ENCODE data around the gene GPC6.
"Not testable (repeated sequence)": the region's sequence is repeated elsewhere in the genome, so short reads cannot be mapped to it uniquely, and the experiment has no call there.

Gene GPC6

DNA sequence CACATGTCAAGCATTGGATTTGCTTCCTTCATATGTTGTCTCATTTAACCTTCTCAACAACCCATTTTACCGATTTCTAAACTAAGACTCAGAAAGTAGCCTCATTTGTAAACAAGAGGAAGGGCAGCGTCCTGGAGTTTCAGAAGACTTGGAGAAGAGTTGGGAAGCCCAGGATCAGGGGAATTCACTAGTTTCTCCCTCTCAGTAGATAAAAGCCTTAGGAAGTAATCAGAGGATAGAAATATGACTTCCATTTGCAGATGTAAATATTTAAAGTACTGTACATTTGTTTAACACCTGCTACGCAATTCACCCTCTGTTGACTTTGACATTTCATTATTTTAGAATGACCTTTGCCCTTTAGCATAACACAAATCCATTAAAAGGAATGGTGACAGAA, 1036.4 kb downstream of the GPC6 start:
- no peak overlapping the region for H3K4me3 Mint-ChIP-seq
- no peaks in the 10 kb centered on the region for H3K4me1 Mint-ChIP-seq
- no peaks in the 10 kb centered on the region for H3K9me3 Mint-ChIP-seq
- ATAC-seq, result no peak
- DNase-seq (ENCODE audit: low spot score in 2 of 2), result no peak
- H3K36me3 Mint-ChIP-seq, result no peaks in the 10 kb centered on the region
- no peak overlapping the region for H3K27ac Mint-ChIP-seq

- H3K4me1 Mint-ChIP-seq, result no peaks in the 10 kb centered on the region
Measured at GRCh38 chr13:94267581-94268366, 1041.2 kb downstream of the GPC6 start.

GRCh38 chr13:94268661-94269060, 1042.1 kb downstream of the GPC6 start:
- DNase-seq (ENCODE audit: low spot score in 2 of 2), result no peak

More at GRCh38 chr13:94267581-94268366, 1041.2 kb downstream of the GPC6 start:
- Mint-ChIP-seq H3K27ac (no peak overlapping the region), H3K4me3 (no peak overlapping the region), H3K36me3 (no peaks in the 10 kb centered on the region), H3K9me3 (no peaks in the 10 kb centered on the region)
- DNase-seq (ENCODE audit: low spot score in 2 of 2), result no peak
- ATAC-seq, result no peak

GRCh38 chr13:94269557-94269956, 1043.0 kb downstream of the GPC6 start:
- ATAC-seq, result no peak
- Mint-ChIP-seq H3K36me3 (no peaks in the 10 kb centered on the region), H3K27ac (no peak overlapping the region), H3K9me3 (no peaks in the 10 kb centered on the region), H3K4me3 (no peak overlapping the region), H3K4me1 (no peaks in the 10 kb centered on the region)
- DNase-seq (ENCODE audit: low spot score in 2 of 2), result no peak

More at GRCh38 chr13:94268661-94269060, 1042.1 kb downstream of the GPC6 start:
- Mint-ChIP-seq H3K4me3 (no peak overlapping the region), H3K36me3 (no peaks in the 10 kb centered on the region), H3K27ac (no peak overlapping the region), H3K4me1 (no peaks in the 10 kb centered on the region), H3K9me3 (no peaks in the 10 kb centered on the region)
- ATAC-seq, result no peak

DNA sequence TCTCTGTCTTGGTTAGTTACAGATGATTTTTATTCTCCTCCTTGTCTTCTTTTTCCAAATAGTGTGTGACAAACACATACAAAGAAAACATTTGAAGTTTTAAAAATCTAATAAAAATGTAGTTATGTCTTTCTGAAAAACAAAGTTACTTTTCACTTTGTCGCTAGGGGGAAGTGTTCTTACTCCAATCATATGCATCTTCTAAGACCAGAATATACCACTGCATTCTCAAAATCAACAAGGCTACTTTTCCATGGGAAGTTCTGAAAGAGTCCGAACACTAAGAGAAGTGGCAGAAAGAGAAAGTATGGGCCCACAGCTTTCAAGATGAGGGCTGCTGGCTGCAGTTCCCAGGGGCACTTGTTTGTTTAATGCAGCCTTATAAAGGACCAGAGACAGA, 1043.9 kb downstream of the GPC6 start:
- Mint-ChIP-seq H3K9me3 (no peaks in the 10 kb centered on the region), H3K4me1 (no peaks in the 10 kb centered on the region), H3K36me3 (no peaks in the 10 kb centered on the region), H3K4me3 (no peak overlapping the region), H3K27ac (no peak overlapping the region)
- no peak for ATAC-seq
- no peak for DNase-seq (ENCODE audit: low spot score in 2 of 2)

- H3K4me1 Mint-ChIP-seq, result no peaks in the 10 kb centered on the region
- H3K27ac Mint-ChIP-seq, result no peak overlapping the region
- no peak overlapping the region for H3K4me3 Mint-ChIP-seq
- no peak for ATAC-seq
- H3K36me3 Mint-ChIP-seq, result no peaks in the 10 kb centered on the region
- H3K9me3 Mint-ChIP-seq, result no peaks in the 10 kb centered on the region
- no peak for DNase-seq (ENCODE audit: low spot score in 2 of 2)
Measured at GRCh38 chr13:94272038-94272437, 1045.4 kb downstream of the GPC6 start.

GRCh38 chr13:94280349-94280748, 1053.7 kb downstream of the GPC6 start:
- ATAC-seq (no peak), DNase-seq (ENCODE audit: low spot score in 2 of 2) (no peak)
- Mint-ChIP-seq H3K36me3 (no peaks in the 10 kb centered on the region), H3K4me1 (no peaks in the 10 kb centered on the region), H3K4me3 (no peak overlapping the region), H3K27ac (no peak overlapping the region), H3K9me3 (no peaks in the 10 kb centered on the region)

DNA sequence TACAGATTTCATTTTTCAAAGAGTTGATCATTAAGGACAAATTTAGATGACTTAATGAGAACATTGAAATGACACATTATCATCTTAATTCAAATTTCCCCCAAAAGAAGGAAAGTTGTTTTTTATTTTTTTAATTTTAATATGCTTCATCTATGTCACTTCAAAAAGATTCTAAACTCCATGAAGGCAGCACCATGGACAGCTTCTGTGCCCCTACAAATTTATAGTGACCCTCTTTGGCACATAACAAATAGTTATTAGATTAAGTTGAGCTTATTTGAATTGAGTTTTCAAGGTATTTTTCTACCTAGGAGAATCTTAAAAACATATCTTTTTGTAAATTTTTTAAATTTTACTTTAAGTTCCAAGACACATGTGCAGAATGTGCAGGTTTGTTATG, 1054.2 kb downstream of the GPC6 start:
- Mint-ChIP-seq H3K4me3 (no peak overlapping the region), H3K27ac (no peak overlapping the region), H3K36me3 (no peaks in the 10 kb centered on the region), H3K9me3 (no peaks in the 10 kb centered on the region), H3K4me1 (no peaks in the 10 kb centered on the region)
- ATAC-seq (no peak), DNase-seq (ENCODE audit: low spot score in 2 of 2) (no peak)

DNA sequence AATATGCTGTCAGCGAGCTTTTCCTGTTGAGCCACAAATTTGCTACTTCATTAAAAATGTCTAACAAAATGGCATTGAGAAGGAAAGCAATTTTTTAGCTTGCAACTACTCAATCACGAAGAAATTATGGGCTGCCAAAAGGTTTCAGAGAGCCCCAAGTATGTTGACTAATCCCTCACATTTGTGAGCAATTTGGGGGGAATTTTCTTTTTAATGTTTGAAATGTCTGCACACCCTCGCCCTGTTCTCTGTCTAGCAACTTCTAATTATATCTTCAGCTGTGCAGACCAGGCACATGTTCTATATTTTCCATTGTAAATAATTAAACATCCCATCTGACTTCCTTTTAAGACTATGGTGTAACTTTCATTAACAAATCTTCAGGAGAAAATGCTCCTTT, 1060.0 kb downstream of the GPC6 start:
- no peak for ATAC-seq
- Mint-ChIP-seq H3K36me3 (no peaks in the 10 kb centered on the region), H3K4me3 (no peak overlapping the region), H3K9me3 (no peaks in the 10 kb centered on the region), H3K4me1 (no peaks in the 10 kb centered on the region), H3K27ac (no peak overlapping the region)
- DNase-seq (ENCODE audit: low spot score in 2 of 2), result no peak

DNA sequence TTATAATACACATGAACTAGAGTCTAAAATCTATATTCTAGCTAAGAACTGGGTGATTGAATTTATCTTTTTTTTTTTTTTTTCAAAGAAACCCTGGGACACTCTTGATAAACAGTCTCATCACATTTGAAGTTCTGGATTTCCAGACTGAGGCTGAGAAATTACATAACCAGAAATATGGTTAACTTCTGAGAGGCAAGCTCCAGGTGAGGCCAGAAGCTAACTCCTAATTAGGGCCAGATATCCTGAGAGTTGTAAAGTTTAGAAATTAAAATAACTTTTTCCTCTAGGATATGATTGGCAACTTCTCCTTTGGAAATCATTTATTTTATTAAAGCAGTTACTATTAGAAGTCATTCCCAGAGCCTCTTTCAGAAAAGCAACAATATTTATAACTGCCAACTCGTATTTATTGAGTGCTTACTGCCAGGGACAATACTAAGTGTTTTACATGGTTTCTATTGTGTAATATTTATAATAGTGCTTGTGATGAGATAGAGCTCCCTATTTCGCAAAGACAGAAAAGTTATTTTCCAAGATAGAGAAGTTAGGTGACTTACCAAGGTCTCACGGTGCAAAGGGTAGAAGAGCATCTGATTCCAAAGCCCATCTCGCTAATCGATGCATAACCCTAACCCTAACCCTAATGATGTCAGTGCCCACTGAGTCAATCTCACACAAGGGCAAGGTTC, 1065.2 kb downstream of the GPC6 start:
- H3K9me3 Mint-ChIP-seq, result no peaks in the 10 kb centered on the region
- H3K36me3 Mint-ChIP-seq, result no peaks in the 10 kb centered on the region
- no peak overlapping the region for H3K27ac Mint-ChIP-seq
- H3K4me1 Mint-ChIP-seq, result no peaks in the 10 kb centered on the region
- ATAC-seq (no peak), DNase-seq (ENCODE audit: low spot score in 2 of 2) (no peak)
- H3K4me3 Mint-ChIP-seq, result no peak overlapping the region

GRCh38 chr13:94292323-94292640, 1065.7 kb downstream of the GPC6 start:
- Mint-ChIP-seq H3K4me1 (no peaks in the 10 kb centered on the region), H3K27ac (no peak overlapping the region), H3K4me3 (no peak overlapping the region), H3K9me3 (no peaks in the 10 kb centered on the region), H3K36me3 (no peaks in the 10 kb centered on the region)
- no peak for ATAC-seq
- DNase-seq (ENCODE audit: low spot score in 2 of 2), result no peak

- H3K27ac Mint-ChIP-seq, result no peak overlapping the region
- no peak for ATAC-seq
Measured at GRCh38 chr13:94296471-94296870, 1069.9 kb downstream of the GPC6 start.

GRCh38 chr13:94298346-94298745, 1071.7 kb downstream of the GPC6 start:
- ATAC-seq (no peak), DNase-seq (ENCODE audit: low spot score in 2 of 2) (no peak)
- Mint-ChIP-seq H3K36me3 (no peaks in the 10 kb centered on the region), H3K9me3 (no peaks in the 10 kb centered on the region), H3K27ac (no peak overlapping the region), H3K4me1 (no peaks in the 10 kb centered on the region), H3K4me3 (no peak overlapping the region)

More at GRCh38 chr13:94296471-94296870, 1069.9 kb downstream of the GPC6 start:
- H3K4me3 Mint-ChIP-seq, result no peak overlapping the region
- H3K4me1 Mint-ChIP-seq, result no peaks in the 10 kb centered on the region
- no peaks in the 10 kb centered on the region for H3K36me3 Mint-ChIP-seq
- no peaks in the 10 kb centered on the region for H3K9me3 Mint-ChIP-seq
- DNase-seq (ENCODE audit: low spot score in 2 of 2), result no peak

DNA sequence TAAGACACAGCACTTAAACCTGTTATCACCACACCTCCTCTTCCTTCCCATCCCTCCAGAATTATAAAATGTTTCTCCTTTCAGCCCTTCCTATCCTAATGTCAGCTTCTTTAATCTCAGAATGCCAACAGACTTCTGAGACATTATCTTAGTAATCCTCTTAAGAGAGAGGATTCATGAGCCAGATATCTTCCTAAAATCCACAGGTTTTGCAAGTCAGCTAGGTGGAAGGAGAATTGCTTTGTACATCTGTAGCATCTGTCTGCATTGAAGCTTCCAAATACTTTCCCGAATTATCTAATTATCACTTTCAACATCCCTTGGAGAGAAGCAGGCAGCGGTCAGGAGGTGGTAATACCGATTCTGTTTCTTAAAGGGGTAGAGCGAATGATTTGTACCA, 1073.8 kb downstream of the GPC6 start:
- no peaks in the 10 kb centered on the region for H3K36me3 Mint-ChIP-seq
- DNase-seq (ENCODE audit: low spot score in 2 of 2) (no peak), ATAC-seq (no peak)
- no peaks in the 10 kb centered on the region for H3K9me3 Mint-ChIP-seq
- no peak overlapping the region for H3K27ac Mint-ChIP-seq
- H3K4me1 Mint-ChIP-seq, result no peaks in the 10 kb centered on the region
- no peak overlapping the region for H3K4me3 Mint-ChIP-seq

DNA sequence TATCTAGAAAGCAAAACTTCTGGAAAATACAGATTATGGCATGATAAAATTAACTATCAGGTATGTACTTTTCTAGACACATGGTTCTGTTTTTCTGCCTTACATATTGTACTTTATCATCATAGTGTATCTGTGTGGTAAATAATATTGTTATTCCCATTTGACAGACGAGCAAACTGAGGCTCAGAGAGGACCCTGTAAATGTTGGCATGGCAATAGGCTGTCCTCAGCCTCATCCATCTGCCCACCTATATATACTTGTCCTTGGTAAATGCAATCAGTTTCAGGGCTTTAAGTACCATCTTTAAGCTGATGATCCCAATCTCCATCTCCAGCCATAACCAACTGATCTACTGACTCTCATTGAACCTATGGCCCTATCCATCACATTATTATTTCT, 1074.9 kb downstream of the GPC6 start:
- ATAC-seq, result no peak
- Mint-ChIP-seq H3K4me1 (no peaks in the 10 kb centered on the region), H3K4me3 (no peak overlapping the region), H3K36me3 (no peaks in the 10 kb centered on the region), H3K27ac (no peak overlapping the region), H3K9me3 (no peaks in the 10 kb centered on the region)
- DNase-seq (ENCODE audit: low spot score in 2 of 2), result no peak

- H3K9me3 Mint-ChIP-seq, H3K36me3 Mint-ChIP-seq: not testable (repeated sequence)
Measured at GRCh38 chr13:94302847-94303565, 1076.4 kb downstream of the GPC6 start.

More at GRCh38 chr13:94302847-94303565, 1076.4 kb downstream of the GPC6 start:
- not testable (repeated sequence) for H3K4me1 Mint-ChIP-seq; H3K4me3 Mint-ChIP-seq; H3K27ac Mint-ChIP-seq; DNase-seq (ENCODE audit: low spot score in 2 of 2); ATAC-seq
